GM12878 (cell line): ENCODE measurements around the gene NDUFS6. TPM values are rescaled to one million over a fixed set of nuclear protein-coding genes. Genes with fewer than 3 reads are reported as not detected.
A peak's percentile ranks its signal among the peaks of the same experiment; 100 is the strongest.

ENCODE experiments used
- BRCA1 ChIP-seq: IDR thresholded peaks from 2 replicates; pipeline ENCODE4 v1.6.1; 2011; ENCODE audit warnings: low read depth, low read length, improper control_type of control experiment
- CHD4 ChIP-seq: fragments of 200-600 bp; sonication (generic); IDR thresholded peaks from 2 replicates; pipeline ENCODE4 v1.6.1; 2016; ENCODE audit warnings: mild to moderate bottlenecking
- CREM ChIP-seq: IDR thresholded peaks from 2 replicates; pipeline ENCODE4 v1.6.1; 2014; ENCODE audit warnings: antibody characterized with exemption, low read depth
- EED ChIP-seq: sonication (generic); IDR thresholded peaks from 2 replicates; pipeline ENCODE4 v1.6.1; 2016; ENCODE audit warnings: antibody characterized with exemption, low read depth
- EZH2 ChIP-seq: IDR thresholded peaks from 2 replicates; pipeline ENCODE4 v1.6.1; 2012; ENCODE audit warnings: low read depth, mild to moderate bottlenecking, control low read depth, inconsistent platforms, low read length, borderline replicate concordance; ENCODE audit not compliant: control insufficient read depth
- HDAC2 ChIP-seq: fragments of 200-600 bp; sonication (generic); IDR thresholded peaks from 2 replicates; pipeline ENCODE4 v1.6.1; 2017
- HDAC6 ChIP-seq: fragments of 200-600 bp; sonication (generic); IDR thresholded peaks from one replicate; pipeline ENCODE4 v1.8.0; 2017; ENCODE audit warnings: antibody characterized with exemption; ENCODE audit not compliant: unreplicated experiment
- MXI1 ChIP-seq: fragments of 150-350 bp; IDR thresholded peaks from 2 replicates; pipeline ENCODE4 v1.6.1; 2011; ENCODE audit warnings: low read depth, mild to moderate bottlenecking, inconsistent platforms, low read length, improper control_type of control experiment
- NR2F1 ChIP-seq: fragments of 450-650 bp; conservative IDR thresholded peaks from 2 replicates; pipeline ENCODE4 v1.6.1; 2017; ENCODE audit warnings: mild to moderate bottlenecking
- POLR2AphosphoS2 ChIP-seq: IDR thresholded peaks from 2 replicates; pipeline ENCODE4 v1.6.1; 2011; ENCODE audit warnings: low read depth, mild to moderate bottlenecking, low read length, improper control_type of control experiment, moderate library complexity
- RCOR1 ChIP-seq: conservative IDR thresholded peaks from 2 replicates; pipeline ENCODE4 v1.6.1; 2012; ENCODE audit warnings: low read depth, low read length, improper control_type of control experiment
- TCF12 ChIP-seq: IDR thresholded peaks from 2 replicates; pipeline ENCODE4 v1.6.1; 2011; ENCODE audit warnings: low read depth, mild to moderate bottlenecking, low read length
- ZNF274 ChIP-seq: IDR thresholded peaks from one replicate; pipeline ENCODE4 v1.8.0; 2011; ENCODE audit not compliant: insufficient read length, insufficient read depth
- polyA plus RNA-seq, 11 experiments: library from polyadenylated mRNA; depleted of rRNA in 4 of 11; unstranded in 6 of 11; stranded (reverse) in 5 of 11; fragments of >200 nt; fragmentation: Nextera tagmentation in 4 of 11; fragmentation: Illumina TruSeq in 1 of 11; extraction: Ambion mirVana in 4 of 11; extraction: Trizol in 1 of 11; gene quantifications; 1 replicate in 1 of 11; 2 replicates in 10 of 11; pipeline versions ENCODE4 v1.2.1 to v1.2.3, GENCODE V29; 2011 to 2016; ENCODE audit warnings: inconsistent platforms in 2 of 11, missing spikeins in 2 of 11, low read depth in 1 of 11
- total RNA-seq, 4 experiments: library from RNA; depleted of rRNA in 3 of 4; stranded (reverse); fragments of >200 nt in 3 of 4; fragmentation: Illumina TruSeq in 1 of 4; extraction: Trizol in 1 of 4; gene quantifications; 2 replicates each; pipeline versions ENCODE4 v1.2.1 to v1.2.3, GENCODE V29; 2013 to 2021
- TF ChIP-seq, protein P1 (sequence below): fragments of 450-650 bp; IDR thresholded peaks from 2 replicates; pipeline ENCODE4 v1.6.1; 2017; ENCODE audit warnings: mild to moderate bottlenecking, moderate library complexity
- TF ChIP-seq, protein P2 (sequence below): IDR thresholded peaks from 2 replicates; pipeline ENCODE4 v1.6.1; 2012; ENCODE audit warnings: mild to moderate bottlenecking, low read depth, low read length
- TF ChIP-seq, protein P3 (sequence below): fragments of 450-650 bp; IDR thresholded peaks from 2 replicates; pipeline ENCODE4 v1.6.1; 2017; ENCODE audit warnings: mild to moderate bottlenecking
- TF ChIP-seq, protein P4 (sequence below): fragments of 450-650 bp; IDR thresholded peaks from 2 replicates; pipeline ENCODE4 v1.6.1; 2017; ENCODE audit warnings: mild to moderate bottlenecking, moderate library complexity

The NDUFS6 gene
- total and polyA plus RNA-seq, 10 of the 15 experiments (the other 5 are each of a cell fraction or from before 2014, with no cell fraction given), result 20.7 to 213 (median 58.3) TPM

DNA sequence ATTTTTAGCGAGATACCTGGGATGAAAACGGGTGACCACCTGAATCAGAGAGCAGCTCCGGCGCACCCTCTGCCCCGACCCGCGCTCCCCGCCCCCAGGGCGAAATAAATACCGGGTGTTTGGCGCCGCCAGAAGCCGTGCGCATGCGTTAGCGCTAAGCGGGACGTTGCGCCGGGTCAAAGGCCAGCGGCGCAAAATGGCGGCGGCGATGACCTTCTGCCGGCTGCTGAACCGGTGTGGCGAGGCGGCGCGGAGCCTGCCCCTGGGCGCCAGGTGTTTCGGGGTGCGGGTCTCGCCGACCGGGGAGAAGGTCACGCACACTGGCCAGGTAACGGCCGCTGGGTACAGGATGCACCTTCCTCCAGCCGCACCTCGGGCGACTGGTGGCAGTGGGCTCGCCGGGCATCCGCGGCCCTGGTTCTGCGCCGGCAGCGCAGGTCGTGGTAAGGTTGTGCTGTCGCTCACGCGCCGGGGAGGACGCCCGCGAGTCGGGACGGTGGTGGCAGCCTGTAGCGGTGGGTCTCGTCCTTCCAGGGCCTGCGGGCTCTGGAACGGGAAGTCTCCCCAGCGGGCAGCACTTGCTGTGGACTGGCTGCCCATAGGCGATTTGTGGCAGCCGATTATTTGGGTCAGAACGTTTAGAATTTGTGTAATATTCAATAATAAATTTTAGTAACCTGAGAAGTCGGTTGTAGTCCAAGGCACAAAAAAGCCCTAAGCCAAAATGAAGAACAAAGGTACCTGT lies at the start of gene NDUFS6 (continued):
- peak; percentile 31 for TF ChIP-seq HDAC6
- TF ChIP-seq BRCA1, result no peak
- no peak for TF ChIP-seq EZH2
- TF ChIP-seq, protein P1, sequence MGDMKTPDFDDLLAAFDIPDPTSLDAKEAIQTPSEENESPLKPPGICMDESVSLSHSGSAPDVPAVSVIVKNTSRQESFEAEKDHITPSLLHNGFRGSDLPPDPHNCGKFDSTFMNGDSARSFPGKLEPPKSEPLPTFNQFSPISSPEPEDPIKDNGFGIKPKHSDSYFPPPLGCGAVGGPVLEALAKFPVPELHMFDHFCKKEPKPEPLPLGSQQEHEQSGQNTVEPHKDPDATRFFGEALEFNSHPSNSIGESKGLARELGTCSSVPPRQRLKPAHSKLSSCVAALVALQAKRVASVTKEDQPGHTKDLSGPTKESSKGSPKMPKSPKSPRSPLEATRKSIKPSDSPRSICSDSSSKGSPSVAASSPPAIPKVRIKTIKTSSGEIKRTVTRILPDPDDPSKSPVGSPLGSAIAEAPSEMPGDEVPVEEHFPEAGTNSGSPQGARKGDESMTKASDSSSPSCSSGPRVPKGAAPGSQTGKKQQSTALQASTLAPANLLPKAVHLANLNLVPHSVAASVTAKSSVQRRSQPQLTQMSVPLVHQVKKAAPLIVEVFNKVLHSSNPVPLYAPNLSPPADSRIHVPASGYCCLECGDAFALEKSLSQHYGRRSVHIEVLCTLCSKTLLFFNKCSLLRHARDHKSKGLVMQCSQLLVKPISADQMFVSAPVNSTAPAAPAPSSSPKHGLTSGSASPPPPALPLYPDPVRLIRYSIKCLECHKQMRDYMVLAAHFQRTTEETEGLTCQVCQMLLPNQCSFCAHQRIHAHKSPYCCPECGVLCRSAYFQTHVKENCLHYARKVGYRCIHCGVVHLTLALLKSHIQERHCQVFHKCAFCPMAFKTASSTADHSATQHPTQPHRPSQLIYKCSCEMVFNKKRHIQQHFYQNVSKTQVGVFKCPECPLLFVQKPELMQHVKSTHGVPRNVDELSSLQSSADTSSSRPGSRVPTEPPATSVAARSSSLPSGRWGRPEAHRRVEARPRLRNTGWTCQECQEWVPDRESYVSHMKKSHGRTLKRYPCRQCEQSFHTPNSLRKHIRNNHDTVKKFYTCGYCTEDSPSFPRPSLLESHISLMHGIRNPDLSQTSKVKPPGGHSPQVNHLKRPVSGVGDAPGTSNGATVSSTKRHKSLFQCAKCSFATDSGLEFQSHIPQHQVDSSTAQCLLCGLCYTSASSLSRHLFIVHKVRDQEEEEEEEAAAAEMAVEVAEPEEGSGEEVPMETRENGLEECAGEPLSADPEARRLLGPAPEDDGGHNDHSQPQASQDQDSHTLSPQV, result no peak
- TF ChIP-seq EED, result no peak; the same call in 1 of the 2 replicates
- TF ChIP-seq, protein P2, sequence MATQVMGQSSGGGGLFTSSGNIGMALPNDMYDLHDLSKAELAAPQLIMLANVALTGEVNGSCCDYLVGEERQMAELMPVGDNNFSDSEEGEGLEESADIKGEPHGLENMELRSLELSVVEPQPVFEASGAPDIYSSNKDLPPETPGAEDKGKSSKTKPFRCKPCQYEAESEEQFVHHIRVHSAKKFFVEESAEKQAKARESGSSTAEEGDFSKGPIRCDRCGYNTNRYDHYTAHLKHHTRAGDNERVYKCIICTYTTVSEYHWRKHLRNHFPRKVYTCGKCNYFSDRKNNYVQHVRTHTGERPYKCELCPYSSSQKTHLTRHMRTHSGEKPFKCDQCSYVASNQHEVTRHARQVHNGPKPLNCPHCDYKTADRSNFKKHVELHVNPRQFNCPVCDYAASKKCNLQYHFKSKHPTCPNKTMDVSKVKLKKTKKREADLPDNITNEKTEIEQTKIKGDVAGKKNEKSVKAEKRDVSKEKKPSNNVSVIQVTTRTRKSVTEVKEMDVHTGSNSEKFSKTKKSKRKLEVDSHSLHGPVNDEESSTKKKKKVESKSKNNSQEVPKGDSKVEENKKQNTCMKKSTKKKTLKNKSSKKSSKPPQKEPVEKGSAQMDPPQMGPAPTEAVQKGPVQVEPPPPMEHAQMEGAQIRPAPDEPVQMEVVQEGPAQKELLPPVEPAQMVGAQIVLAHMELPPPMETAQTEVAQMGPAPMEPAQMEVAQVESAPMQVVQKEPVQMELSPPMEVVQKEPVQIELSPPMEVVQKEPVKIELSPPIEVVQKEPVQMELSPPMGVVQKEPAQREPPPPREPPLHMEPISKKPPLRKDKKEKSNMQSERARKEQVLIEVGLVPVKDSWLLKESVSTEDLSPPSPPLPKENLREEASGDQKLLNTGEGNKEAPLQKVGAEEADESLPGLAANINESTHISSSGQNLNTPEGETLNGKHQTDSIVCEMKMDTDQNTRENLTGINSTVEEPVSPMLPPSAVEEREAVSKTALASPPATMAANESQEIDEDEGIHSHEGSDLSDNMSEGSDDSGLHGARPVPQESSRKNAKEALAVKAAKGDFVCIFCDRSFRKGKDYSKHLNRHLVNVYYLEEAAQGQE, result no peak
- TF ChIP-seq RCOR1, result no peak
- no peak for TF ChIP-seq POLR2AphosphoS2
- no peak for TF ChIP-seq CHD4
- TF ChIP-seq HDAC2, result no peak
- TF ChIP-seq, protein P3, sequence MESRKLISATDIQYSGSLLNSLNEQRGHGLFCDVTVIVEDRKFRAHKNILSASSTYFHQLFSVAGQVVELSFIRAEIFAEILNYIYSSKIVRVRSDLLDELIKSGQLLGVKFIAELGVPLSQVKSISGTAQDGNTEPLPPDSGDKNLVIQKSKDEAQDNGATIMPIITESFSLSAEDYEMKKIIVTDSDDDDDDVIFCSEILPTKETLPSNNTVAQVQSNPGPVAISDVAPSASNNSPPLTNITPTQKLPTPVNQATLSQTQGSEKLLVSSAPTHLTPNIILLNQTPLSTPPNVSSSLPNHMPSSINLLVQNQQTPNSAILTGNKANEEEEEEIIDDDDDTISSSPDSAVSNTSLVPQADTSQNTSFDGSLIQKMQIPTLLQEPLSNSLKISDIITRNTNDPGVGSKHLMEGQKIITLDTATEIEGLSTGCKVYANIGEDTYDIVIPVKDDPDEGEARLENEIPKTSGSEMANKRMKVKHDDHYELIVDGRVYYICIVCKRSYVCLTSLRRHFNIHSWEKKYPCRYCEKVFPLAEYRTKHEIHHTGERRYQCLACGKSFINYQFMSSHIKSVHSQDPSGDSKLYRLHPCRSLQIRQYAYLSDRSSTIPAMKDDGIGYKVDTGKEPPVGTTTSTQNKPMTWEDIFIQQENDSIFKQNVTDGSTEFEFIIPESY, result no peak
- TF ChIP-seq NR2F1, result peak; percentile 100
- TF ChIP-seq, protein P4, sequence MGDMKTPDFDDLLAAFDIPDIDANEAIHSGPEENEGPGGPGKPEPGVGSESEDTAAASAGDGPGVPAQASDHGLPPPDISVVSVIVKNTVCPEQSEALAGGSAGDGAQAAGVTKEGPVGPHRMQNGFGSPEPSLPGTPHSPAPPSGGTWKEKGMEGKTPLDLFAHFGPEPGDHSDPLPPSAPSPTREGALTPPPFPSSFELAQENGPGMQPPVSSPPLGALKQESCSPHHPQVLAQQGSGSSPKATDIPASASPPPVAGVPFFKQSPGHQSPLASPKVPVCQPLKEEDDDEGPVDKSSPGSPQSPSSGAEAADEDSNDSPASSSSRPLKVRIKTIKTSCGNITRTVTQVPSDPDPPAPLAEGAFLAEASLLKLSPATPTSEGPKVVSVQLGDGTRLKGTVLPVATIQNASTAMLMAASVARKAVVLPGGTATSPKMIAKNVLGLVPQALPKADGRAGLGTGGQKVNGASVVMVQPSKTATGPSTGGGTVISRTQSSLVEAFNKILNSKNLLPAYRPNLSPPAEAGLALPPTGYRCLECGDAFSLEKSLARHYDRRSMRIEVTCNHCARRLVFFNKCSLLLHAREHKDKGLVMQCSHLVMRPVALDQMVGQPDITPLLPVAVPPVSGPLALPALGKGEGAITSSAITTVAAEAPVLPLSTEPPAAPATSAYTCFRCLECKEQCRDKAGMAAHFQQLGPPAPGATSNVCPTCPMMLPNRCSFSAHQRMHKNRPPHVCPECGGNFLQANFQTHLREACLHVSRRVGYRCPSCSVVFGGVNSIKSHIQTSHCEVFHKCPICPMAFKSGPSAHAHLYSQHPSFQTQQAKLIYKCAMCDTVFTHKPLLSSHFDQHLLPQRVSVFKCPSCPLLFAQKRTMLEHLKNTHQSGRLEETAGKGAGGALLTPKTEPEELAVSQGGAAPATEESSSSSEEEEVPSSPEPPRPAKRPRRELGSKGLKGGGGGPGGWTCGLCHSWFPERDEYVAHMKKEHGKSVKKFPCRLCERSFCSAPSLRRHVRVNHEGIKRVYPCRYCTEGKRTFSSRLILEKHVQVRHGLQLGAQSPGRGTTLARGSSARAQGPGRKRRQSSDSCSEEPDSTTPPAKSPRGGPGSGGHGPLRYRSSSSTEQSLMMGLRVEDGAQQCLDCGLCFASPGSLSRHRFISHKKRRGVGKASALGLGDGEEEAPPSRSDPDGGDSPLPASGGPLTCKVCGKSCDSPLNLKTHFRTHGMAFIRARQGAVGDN, result peak; percentile 97
- TF ChIP-seq ZNF274, result no peak
- TF ChIP-seq MXI1, result peak; percentile 99
- TF ChIP-seq CREM, result peak; percentile 22; the same call in 1 of the 2 replicates
- no peak for TF ChIP-seq TCF12
